Measurements from ENCODE around the gene DNAAF5. TPM values are rescaled to one million over a fixed set of nuclear protein-coding genes. Genes with fewer than 3 reads are reported as not detected.

Gene DNAAF5
- 10 to 100 TPM; 31.0 to 54.9 TPM for total RNA-seq

DNA sequence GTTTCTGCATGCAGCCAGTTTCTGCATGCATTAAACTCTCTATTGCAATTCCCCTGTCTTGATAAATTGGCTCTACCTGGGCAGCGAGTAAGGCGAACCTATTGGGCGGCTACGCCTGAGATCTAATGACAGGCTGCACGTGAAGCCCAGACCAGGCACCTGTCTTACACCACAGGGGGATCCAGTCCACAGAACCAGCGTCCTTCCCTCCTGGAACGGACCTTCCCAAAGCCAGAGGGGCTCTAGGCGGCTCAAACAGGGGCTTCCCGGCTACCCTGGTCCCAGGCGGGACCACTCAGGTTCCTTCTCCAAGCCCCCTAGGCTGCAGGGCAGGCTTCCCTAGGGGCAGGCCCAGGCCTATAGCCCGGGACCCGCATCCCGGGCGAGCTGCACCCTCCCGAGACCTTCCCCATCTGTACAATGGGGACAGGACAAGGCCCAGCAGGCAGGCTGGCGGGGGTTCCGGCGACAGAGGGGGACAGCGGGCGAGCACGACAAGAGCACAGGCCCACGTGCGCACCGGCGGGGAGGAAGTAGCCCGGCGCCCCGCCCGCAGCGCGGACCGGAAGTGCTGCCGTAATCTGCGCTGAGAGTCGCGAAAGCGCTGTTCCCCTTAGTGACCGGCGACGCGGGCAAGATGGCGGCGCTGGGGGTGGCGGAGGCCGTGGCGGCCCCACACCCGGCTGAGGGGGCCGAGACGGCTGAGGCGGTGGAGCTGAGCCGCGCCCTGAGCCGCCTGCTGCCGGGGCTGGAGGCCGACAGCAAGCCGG, at the start of gene DNAAF5:
TSS of gene DNAAF5 (plus strand) at position 616 of the 770 bp plus-strand sequence. CDS start at position 638, 22 bp downstream.
- no peak for TF ChIP-seq CTCF (IDR thresholded peaks at IDR 0.05)
- intact Hi-C loops (cut with DNase I), result loop anchor here (10.0 kb wide), 1 partner anchor 201 kb away; no protein-coding TSS in a partner anchor
- Histone ChIP-seq H3K27me3 (no peaks in the 10 kb centered on the region), H3K27ac (no peak within 1 kb of the TSS), H3K9ac (ENCODE audit: low read depth in 2 of 2, low read length in 2 of 2) (peak within 1 kb of the TSS; percentile 79 to 80), H3K36me3 (no peaks in the 10 kb centered on the region), H3K4me1 (peaks cover 6% of the 10 kb centered on the region), H3K4me3 (peak within 1 kb of the TSS; percentile 87), H3K9me3 (no peaks in the 10 kb centered on the region)
- DNase-seq, result peak; percentile 88

GRCh38 chr7:676972-677385, 49.5 kb upstream of the DNAAF5 start:
- H3K4me3 ChIP-seq, result no peak overlapping the region
- H3K27me3 ChIP-seq, result no peaks in the 10 kb centered on the region
- no peak for TF ChIP-seq CTCF (IDR thresholded peaks at IDR 0.05)
- intact Hi-C loops (cut with DNase I), result no loop called here
- H3K4me1 ChIP-seq, result no peaks in the 10 kb centered on the region
- H3K36me3 ChIP-seq, result no peaks in the 10 kb centered on the region
- H3K9ac ChIP-seq (ENCODE audit: low read depth in 2 of 2, low read length in 2 of 2), result peak overlapping the region in 1 of 2 donors; percentile 24
- no peak overlapping the region for H3K27ac ChIP-seq
- no peak for DNase-seq
- no peaks in the 10 kb centered on the region for H3K9me3 ChIP-seq

GRCh38 chr7:680411-681127, 45.9 kb upstream of the DNAAF5 start:
- Histone ChIP-seq H3K36me3 (no peaks in the 10 kb centered on the region), H3K27me3 (no peaks in the 10 kb centered on the region), H3K4me3 (no peak overlapping the region), H3K27ac (no peak overlapping the region), H3K9me3 (no peaks in the 10 kb centered on the region), H3K4me1 (no peaks in the 10 kb centered on the region), H3K9ac (ENCODE audit: low read depth in 2 of 2, low read length in 2 of 2) (no peak overlapping the region)
- no peak for DNase-seq
- intact Hi-C loops (cut with DNase I), result no loop called here
- TF ChIP-seq CTCF (IDR thresholded peaks at IDR 0.05), result no peak

- intact Hi-C loops (cut with DNase I), result no loop called here
- no peak overlapping the region for H3K9ac ChIP-seq (ENCODE audit: low read depth in 2 of 2, low read length in 2 of 2)
- H3K4me3 ChIP-seq, result no peak overlapping the region
- no peak overlapping the region for H3K27ac ChIP-seq
- H3K9me3 ChIP-seq, result no peaks in the 10 kb centered on the region
- no peak for TF ChIP-seq CTCF (IDR thresholded peaks at IDR 0.05)
- no peaks in the 10 kb centered on the region for H3K36me3 ChIP-seq
- no peaks in the 10 kb centered on the region for H3K4me1 ChIP-seq
- no peak for DNase-seq
- no peaks in the 10 kb centered on the region for H3K27me3 ChIP-seq
Measured at GRCh38 chr7:681551-682307, 44.8 kb upstream of the DNAAF5 start.

GRCh38 chr7:682810-683209, 43.7 kb upstream of the DNAAF5 start:
- Histone ChIP-seq H3K9ac (ENCODE audit: low read depth in 2 of 2, low read length in 2 of 2) (no peak overlapping the region), H3K27me3 (no peaks in the 10 kb centered on the region), H3K36me3 (no peaks in the 10 kb centered on the region), H3K4me1 (no peaks in the 10 kb centered on the region), H3K9me3 (no peaks in the 10 kb centered on the region), H3K4me3 (no peak overlapping the region), H3K27ac (no peak overlapping the region)
- intact Hi-C loops (cut with DNase I), result no loop called here
- TF ChIP-seq CTCF (IDR thresholded peaks at IDR 0.05), result no peak
- no peak for DNase-seq

All from colonic mucosa (tissue), 4 donors.